Endometrial microvascular endothelial cells (primary cell): ENCODE results near the gene TIMP1. TPM values are rescaled to one million over a fixed set of nuclear protein-coding genes. Genes with fewer than 3 reads are reported as not detected.

Source experiments
- in situ Hi-C: cut with HindIII; loops from 2 replicates; pipeline ENCODE4 v1.10.0; 2017; ENCODE audit warnings: low sequenced_read_pairs, low pct_unique_long_range_greater_than_20kb; ENCODE audit errors: inconsistent ontology term
- total RNA-seq: library from RNA; depleted of rRNA; stranded (reverse); fragments of >200 nt; gene quantifications from one replicate; pipeline ENCODE4 v1.2.3, GENCODE V29; 2015; ENCODE audit errors: inconsistent ontology term

The TIMP1 gene
- 160 TPM for total RNA-seq

DNA sequence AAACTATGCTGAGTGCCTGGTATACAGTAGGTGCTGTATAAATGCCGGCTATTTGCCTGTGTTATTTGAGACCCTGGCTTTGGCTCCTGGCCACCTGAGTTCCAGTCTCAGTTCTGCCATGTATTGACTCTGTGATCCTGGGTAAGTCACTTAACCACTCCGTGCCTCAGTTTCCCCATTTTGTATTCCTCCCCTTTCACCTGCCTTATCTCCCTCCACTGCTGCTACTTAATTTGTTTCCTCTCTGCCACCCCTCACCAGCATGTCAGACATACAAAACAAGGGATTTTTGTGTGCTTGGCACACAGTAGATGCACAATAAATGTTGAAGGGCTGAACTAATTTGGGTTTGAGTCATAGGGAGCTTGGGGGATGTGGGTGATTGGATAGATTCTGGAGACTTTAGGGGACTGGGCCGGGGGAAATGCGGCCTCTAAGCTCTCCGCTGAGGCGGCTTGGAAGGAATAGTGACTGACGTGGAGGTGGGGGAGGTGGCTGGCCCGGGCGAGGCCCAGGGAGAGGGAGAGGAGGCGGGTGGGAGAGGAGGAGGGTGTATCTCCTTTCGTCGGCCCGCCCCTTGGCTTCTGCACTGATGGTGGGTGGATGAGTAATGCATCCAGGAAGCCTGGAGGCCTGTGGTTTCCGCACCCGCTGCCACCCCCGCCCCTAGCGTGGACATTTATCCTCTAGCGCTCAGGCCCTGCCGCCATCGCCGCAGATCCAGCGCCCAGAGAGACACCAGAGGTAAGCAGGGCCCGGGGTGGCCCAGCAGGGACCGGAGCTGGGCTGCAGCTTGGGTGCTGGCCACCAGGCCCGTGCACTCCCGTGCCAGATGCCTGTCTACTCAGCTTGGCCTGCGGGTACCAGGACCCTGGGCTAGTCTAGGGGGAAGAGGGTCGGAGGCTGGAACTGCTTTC, at the start of gene TIMP1:
Gene TIMP1 (plus strand): TSS at position 706 of the 917 bp plus-strand sequence. CDS start 980 bp downstream, outside the sequence.
- in situ Hi-C loops, result no loop called here

DNA sequence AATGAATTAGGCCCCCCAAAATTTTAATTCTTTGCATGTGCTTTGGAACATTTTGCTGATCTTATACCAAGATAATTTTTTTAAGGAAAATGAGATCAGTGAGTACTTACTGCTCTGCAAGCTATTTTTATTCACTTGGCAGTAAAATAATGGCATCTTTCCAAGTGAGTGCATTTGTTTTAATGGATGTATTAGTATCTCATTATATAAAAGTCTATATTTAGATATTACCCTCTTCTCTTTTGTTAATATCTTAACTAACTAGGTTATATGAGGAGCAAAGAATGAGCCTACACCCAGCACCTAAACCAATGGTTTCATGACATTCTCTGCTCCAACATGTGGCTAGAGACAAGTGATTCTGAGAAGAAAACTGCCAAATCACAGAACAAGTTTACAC, 42.4 kb upstream of the TIMP1 start:
- in situ Hi-C loops, result no loop called here

DNA sequence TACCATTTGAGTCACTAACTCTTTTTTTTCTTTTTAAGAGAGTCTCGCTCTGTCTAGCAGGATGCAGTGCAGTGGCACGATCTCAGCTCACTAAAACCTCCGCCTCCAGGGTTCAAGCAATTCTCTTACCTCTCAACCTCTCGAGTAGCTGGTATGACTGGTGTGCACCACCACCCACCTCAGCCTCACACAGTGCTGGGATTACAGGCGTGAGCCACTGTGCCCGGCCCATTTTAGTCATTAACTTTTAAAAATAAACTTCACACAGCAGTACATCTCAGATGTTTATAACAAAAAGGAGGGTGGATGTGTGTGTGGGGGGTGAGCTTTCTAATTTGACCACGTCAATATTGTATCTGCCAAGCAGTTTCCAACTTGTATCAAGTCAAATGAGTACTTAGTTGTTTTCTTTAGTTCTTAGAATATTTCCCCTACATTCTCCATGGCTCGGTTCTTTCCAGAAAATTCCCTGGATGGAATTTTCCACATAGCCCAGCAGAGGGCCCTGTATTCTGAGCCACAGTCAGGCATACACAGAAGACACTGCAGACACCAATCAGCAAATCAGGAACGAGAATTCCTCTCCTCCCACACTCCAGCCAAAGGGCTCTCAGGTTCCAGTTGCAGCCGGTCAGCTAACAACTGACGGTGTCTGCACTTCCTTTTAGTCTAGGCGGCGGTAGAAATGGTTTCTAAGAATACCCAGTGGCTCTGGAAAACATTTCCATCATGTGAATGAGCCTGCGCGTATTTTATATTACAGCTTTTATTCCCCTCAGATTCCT, 41.3 kb upstream of the TIMP1 start:
- in situ Hi-C loops, result no loop called here

- in situ Hi-C loops, result no loop called here
These were observed 38.7 kb upstream of the TIMP1 start for GRCh38 chrX:47543496-47543895.

DNA sequence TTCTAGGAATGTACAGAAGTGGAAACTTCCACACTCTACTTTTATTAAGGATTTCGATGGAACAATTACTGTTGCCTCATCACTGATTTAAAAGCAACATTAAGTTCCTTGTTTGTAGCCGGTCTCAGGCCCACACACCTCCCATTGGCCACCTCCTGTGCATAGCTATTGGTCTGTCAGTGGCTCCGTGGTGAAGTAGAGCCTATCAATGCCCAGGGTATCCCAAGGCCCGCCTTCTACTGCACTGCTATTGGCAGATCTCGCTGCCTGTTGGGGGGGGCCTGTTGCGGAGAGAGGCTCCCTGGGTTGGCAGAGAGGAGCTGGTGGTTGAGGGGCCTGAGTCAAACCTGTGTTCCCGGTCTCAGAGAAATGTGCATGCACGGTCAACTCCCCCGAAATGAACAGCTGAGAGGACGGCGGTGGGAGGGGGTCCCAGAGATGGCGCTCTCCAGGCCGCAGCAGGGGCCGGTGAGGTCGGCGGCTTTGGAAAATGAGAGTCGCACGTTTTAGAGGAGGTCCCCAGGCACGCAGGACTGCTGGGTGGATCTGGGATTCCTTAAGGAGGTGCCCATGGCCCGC, 26.1 kb upstream of the TIMP1 start:
- in situ Hi-C loops, result no loop called here

GRCh38 chrX:47558436-47558835, 23.8 kb upstream of the TIMP1 start:
- in situ Hi-C loops, result no loop called here

DNA sequence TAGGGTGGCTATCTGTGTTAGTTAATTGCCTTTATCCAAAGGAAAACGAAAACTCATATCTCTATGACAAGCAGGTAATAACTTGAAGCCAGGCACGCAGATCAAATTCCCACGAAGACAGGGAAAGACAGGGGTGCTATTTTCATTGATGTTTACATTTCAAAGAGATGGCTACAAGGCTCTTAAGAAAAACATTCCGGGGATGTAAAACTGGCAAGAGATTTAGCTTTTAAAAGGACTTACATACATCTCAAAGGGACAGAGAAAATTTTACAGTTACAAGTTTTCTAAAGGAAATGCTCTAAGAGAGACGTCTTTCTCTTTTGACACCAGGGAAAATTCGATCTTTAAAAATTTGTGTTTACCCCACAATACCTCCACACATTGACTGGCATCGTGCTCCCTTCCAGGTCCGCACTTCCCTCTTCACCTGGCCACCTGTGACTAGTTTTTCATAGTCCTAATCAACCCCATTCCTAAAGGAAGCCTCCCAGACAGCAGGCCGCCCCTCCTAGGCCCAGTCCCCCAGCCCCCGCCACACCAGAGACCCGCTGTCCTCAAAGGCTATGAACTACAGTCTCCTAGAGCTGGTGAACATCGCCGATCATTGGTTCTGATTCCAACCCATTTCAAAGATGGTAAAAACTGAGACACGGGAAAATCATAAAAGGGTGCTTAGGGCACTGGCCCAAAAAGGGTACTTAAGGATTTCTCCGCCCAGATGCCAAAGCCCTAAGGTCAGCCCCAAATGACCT, 21.9 kb upstream of the TIMP1 start:
- in situ Hi-C loops, result no loop called here

- in situ Hi-C loops, result no loop called here
These were observed 21.1 kb upstream of the TIMP1 start, which contains the start of gene ARAF for GRCh38 chrX:47560934-47561658. Gene ARAF (plus strand): TSS chrX:47561205. CDS start chrX:47562968, 1,763 bp downstream.

DNA sequence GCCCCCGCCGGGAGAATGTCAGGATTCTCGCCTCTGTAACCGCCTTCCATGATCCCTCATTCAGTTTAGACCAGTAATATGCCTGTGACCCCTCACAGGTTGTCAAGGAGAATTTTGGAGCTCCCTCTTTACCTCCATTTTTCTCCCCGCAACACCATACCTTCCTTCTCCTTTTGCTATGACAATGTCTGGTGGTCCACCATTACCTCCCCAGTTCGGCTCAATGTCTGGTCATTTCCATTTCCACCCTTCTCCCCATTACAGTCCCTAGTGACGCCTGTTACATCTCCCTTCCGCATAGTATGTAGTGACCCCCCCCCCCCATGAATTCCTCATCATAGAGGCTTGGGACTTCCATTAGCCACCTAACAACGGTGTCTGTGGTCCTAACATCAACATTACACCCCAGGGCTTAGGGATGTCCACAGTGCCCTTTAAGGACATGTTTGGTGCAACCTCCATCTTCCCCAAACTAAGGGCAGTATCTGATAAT, 20.5 kb upstream of the TIMP1 start:
- in situ Hi-C loops, result no loop called here

DNA sequence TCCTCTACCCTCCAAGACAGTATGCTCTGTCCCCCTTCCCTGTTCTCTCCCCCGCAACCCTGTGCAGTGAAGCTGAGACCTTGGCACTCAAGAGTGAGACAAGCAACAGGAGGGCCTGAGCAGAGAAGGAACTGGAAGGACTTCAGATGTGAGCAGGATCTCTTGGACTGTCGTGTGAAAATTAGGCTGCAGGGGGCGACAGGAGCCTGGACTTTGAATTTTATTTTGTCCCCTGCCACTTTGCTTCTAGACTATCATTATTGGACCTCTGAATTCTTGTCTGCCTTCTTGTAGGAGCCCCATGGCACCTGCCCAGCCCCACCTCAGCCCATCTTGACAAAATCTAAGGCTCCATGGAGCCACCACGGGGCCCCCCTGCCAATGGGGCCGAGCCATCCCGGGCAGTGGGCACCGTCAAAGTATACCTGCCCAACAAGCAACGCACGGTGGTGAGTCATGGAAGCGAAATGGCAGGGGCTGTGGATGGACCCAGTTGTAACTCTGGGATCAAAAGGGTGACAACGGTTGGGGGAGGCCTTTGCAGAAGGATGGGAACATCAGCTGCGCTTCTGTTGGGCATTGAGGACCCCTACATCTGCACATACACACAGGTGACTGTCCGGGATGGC, 19.5 kb upstream of the TIMP1 start:
- in situ Hi-C loops, result no loop called here

DNA sequence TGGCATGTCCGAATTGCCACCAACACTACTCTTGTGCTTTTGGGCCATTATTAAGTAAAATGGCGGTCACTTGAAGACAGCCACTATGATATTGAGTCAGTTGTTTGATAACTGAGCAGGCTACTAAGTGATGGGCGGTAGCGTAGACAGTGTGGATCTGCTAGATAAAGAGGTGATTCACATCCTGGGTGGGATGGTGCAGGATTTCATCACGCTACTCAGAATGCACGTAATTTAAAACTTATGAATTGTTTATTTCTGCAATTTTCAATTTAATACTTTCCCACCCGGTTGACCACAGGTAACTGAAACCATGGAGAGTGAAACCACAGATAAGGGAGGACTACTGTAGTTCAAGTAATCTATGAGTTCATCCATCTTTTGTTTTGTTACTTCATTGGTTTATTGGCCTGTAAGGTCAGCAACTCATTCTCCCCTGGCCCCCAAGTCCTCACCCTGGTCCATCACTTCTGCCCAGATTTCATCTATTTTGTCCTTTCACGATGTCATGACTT, 18.4 kb upstream of the TIMP1 start:
- in situ Hi-C loops, result no loop called here

- in situ Hi-C loops, result no loop called here
These were observed 17.7 kb upstream of the TIMP1 start for GRCh38 chrX:47564438-47565085.

GRCh38 chrX:47566841-47567240, 15.4 kb upstream of the TIMP1 start:
- in situ Hi-C loops, result no loop called here

DNA sequence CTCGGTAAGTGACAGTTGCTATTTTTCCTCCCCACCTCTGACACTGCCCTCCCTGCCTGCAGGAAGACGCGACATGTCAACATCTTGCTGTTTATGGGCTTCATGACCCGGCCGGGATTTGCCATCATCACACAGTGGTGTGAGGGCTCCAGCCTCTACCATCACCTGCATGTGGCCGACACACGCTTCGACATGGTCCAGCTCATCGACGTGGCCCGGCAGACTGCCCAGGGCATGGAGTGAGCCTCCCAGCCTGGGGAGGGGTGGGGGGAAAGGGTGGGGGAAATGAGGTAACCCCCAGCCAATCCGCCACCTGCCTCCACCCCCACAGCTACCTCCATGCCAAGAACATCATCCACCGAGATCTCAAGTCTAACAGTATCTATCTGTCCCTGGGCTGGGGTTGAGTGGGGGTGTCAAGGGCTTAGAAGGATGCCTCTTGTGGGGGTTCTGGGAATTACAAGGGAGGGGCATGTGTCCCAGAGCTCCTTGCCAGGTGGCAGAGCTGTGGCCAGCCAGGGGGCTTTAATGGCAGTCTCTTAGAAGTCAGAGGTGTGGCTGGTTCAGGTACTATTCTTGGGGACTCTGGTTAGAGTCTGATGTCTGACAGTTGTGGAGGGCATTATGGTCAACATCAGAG, 13.5 kb upstream of the TIMP1 start:
- in situ Hi-C loops, result no loop called here

- in situ Hi-C loops, result no loop called here
These were observed 11.4 kb upstream of the TIMP1 start for GRCh38 chrX:47570794-47571193.

DNA sequence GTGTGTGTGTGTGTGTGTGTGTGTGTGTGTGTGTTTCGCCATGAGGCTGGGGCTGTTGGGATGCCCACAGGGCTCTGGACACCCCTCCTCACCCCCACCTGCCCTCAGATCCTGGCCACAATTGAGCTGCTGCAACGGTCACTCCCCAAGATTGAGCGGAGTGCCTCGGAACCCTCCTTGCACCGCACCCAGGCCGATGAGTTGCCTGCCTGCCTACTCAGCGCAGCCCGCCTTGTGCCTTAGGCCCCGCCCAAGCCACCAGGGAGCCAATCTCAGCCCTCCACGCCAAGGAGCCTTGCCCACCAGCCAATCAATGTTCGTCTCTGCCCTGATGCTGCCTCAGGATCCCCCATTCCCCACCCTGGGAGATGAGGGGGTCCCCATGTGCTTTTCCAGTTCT, 11.0 kb upstream of the TIMP1 start:
- in situ Hi-C loops, result no loop called here

DNA sequence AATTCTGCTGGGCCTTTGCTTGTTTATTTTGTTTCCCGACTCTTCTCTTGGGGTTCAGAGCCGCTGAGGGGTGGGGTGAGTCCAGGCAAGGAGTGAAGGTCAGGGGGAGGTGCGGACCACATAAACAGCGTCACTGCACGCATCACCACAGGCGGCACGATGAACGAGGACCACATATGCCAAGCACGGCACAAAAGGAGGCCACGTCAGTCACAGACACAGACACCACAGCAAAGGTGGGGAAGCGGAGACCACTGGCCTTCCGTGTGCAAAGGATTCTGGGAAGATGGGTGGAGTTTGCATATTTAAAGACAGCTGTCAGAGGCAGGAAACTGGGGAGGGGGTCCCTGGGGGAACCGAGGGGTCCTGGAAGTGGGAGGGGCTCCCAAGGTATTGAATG, 10.3 kb upstream of the TIMP1 start:
- in situ Hi-C loops, result no loop called here
